CD4-positive, alpha-beta memory T cell (primary cell): Measurements from ENCODE around the gene HHATL. TPM values are rescaled to one million over a fixed set of nuclear protein-coding genes. Genes with fewer than 3 reads are reported as not detected.

Experiments
- CTCF ChIA-PET: fragments of 350-600 bp; sonication (Branson Sonifier 250); formaldehyde crosslinking; loops from one replicate; lab custom pipeline; 2021; ENCODE audit warnings: inconsistent platforms; ENCODE audit not compliant: partially characterized antibody; lab: Charles Lee
- POLR2A ChIA-PET: fragments of 350-600 bp; sonication (Branson Sonifier 250); formaldehyde crosslinking; loops from one replicate; lab custom pipeline; 2021; ENCODE audit not compliant: partially characterized antibody; lab: Charles Lee
- DNase-seq, 5 donors: peaks; one replicate each; pipeline versions ENCODE4 v3.0.0 to v3.0.0-alpha.2; 2020 to 2022; ENCODE audit warnings: mixed read lengths in 1 of 5
- H3K27ac ChIP-seq: one replicate; pipeline ENCODE4 v1.7.0; 2013; ENCODE audit warnings: low read depth, low read length
- H3K27me3 ChIP-seq: 2 replicates; pipeline ENCODE4 v1.7.0; 2013; ENCODE audit warnings: mild to moderate bottlenecking, low read length, moderate library complexity; ENCODE audit not compliant: insufficient read depth
- H3K36me3 ChIP-seq: 2 replicates; pipeline ENCODE4 v1.7.0; 2013; ENCODE audit warnings: mild to moderate bottlenecking, low read length, moderate library complexity; ENCODE audit not compliant: insufficient read depth
- H3K4me1 ChIP-seq: 2 replicates; pipeline ENCODE4 v1.7.0; 2013; ENCODE audit warnings: mild to moderate bottlenecking, low read length, moderate library complexity; ENCODE audit not compliant: insufficient read depth
- H3K4me3 ChIP-seq, 2 donors: one replicate each; pipeline ENCODE4 v1.7.0; 2013; ENCODE audit warnings: low read length in 2 of 2, mild to moderate bottlenecking in 1 of 2
- H3K9me3 ChIP-seq, 2 donors: one replicate each; pipeline ENCODE4 v1.7.0; 2013; ENCODE audit warnings: low read length in 2 of 2, control low read depth in 1 of 2; ENCODE audit not compliant: control insufficient read depth in 1 of 2
- H3K27ac Mint-ChIP-seq, 7 donors: one replicate each; pipeline ENCODE4 v1.8.0; 2020 to 2021; ENCODE audit warnings: mixed read lengths in 7 of 7, mild to moderate bottlenecking in 6 of 7, inconsistent platforms in 3 of 7, moderate library complexity in 3 of 7
- H3K27me3 Mint-ChIP-seq, 2 donors: one replicate each; pipeline ENCODE4 v1.8.0; 2020 to 2021; ENCODE audit warnings: mixed read lengths in 2 of 2
- H3K36me3 Mint-ChIP-seq, 2 donors: one replicate each; pipeline ENCODE4 v1.8.0; 2020 to 2021; ENCODE audit warnings: mixed read lengths in 2 of 2, inconsistent platforms in 1 of 2, mild to moderate bottlenecking in 1 of 2
- H3K4me1 Mint-ChIP-seq, 4 donors: one replicate each; pipeline ENCODE4 v1.8.0; 2020 to 2021; ENCODE audit warnings: mixed read lengths in 4 of 4, mild to moderate bottlenecking in 1 of 4
- H3K4me3 Mint-ChIP-seq, 8 donors: one replicate each; pipeline ENCODE4 v1.8.0; 2020 to 2021; ENCODE audit warnings: mixed read lengths in 8 of 8, mild to moderate bottlenecking in 7 of 8, moderate library complexity in 6 of 8, inconsistent platforms in 3 of 8
- H3K9me3 Mint-ChIP-seq, 8 donors: one replicate each; pipeline ENCODE4 v1.8.0; 2020 to 2021; ENCODE audit warnings: mixed read lengths in 8 of 8, mild to moderate bottlenecking in 5 of 8, inconsistent platforms in 3 of 8, moderate library complexity in 1 of 8
- intact Hi-C: fragments of 100-400 bp; cut with micrococcal nuclease; formaldehyde crosslinking; loops from one replicate; pipeline ENCODE4 v1.15.1; 2023
- polyA plus RNA-seq, 2 donors: library from polyadenylated mRNA; unstranded; fragments of 300-500 nt; fragmentation: Illumina TruSeq; gene quantifications; one replicate each; pipeline ENCODE4 v1.2.3, GENCODE V29; 2021
- total RNA-seq, 2 experiments: library from RNA; stranded (reverse); gene quantifications; one replicate each; pipeline ENCODE4 v1.2.3, GENCODE V29; 2021

The HHATL gene
- total and polyA plus RNA-seq, 4 experiments from 2014 or later: not detected

GRCh38 chr3:42685363-42685881, 17.2 kb downstream of the HHATL start, which contains the start of gene KLHL40:
Gene KLHL40, plus strand, starts transcription at chr3:42685537. Its CDS starts 82 bp downstream, at chr3:42685619.
- peak within 1 kb of the TSS in 1 of 7 donors; percentile 58 for H3K27ac Mint-ChIP-seq
- no peaks in the 10 kb centered on the region for H3K36me3 Mint-ChIP-seq
- H3K27ac ChIP-seq: no peak within 1 kb of the TSS
- no peak within 1 kb of the TSS for H3K4me3 ChIP-seq
- ChIA-PET CTCF (no interaction called here), POLR2A (no interaction called here)
- peaks cover 14 to 24% of the 10 kb centered on the region in 2 donors for H3K27me3 Mint-ChIP-seq
- no peaks in the 10 kb centered on the region for H3K4me1 ChIP-seq
- no peaks in the 10 kb centered on the region for H3K36me3 ChIP-seq
- H3K27me3 ChIP-seq: no peaks in the 10 kb centered on the region
- peaks cover 0 to 2% (median 0%) of the 10 kb centered on the region in 4 donors for H3K4me1 Mint-ChIP-seq
- intact Hi-C loops: no loop called here
- no peaks in the 10 kb centered on the region for H3K9me3 ChIP-seq
- peak within 1 kb of the TSS in 4 of 8 donors; percentile 13 to 66 (median 40) for H3K4me3 Mint-ChIP-seq
- no peak for DNase-seq
- H3K9me3 Mint-ChIP-seq: no peaks in the 10 kb centered on the region

DNA sequence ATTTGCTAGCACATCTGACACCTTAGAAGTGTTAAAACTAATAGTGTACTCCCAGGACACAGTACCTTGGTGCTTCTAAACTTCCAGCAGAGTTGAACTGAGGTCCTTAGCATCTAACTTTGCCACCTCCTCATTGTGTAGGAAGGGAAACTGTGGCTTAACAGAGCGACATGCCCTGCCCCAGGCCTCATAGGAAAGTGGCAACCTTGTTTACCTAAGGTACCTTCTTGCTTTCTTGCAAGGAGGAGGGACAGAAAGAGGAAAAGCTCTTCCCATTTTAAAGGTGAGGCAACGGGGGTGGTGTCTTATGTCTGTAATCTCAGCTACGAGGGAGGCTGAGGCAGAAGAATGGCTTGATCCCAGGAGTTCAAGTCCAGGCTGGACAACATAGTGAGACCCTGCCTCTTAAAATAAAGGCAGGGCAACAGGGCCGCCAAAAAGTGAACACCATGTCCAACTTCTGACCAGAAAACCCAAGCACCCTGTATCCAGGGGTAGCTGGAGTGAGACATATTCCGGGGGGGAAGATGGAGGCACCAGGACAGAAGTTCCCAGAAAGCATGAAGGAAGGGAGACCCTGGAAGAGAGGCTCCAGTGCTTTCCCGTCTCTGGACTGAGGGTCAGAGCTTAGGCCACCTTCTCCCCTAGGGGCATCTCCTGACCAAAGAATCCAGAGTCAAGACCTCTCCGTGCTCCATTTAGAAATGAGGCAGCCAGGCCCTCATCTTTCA, 17.8 kb downstream of the HHATL start:
- intact Hi-C loops: no loop called here
- CTCF ChIA-PET: interaction anchor here (0.6 kb wide), 1 partner anchor 990 kb away, joined by 4 read pairs; no protein-coding TSS in a partner anchor
- H3K36me3 ChIP-seq: no peaks in the 10 kb centered on the region

DNA sequence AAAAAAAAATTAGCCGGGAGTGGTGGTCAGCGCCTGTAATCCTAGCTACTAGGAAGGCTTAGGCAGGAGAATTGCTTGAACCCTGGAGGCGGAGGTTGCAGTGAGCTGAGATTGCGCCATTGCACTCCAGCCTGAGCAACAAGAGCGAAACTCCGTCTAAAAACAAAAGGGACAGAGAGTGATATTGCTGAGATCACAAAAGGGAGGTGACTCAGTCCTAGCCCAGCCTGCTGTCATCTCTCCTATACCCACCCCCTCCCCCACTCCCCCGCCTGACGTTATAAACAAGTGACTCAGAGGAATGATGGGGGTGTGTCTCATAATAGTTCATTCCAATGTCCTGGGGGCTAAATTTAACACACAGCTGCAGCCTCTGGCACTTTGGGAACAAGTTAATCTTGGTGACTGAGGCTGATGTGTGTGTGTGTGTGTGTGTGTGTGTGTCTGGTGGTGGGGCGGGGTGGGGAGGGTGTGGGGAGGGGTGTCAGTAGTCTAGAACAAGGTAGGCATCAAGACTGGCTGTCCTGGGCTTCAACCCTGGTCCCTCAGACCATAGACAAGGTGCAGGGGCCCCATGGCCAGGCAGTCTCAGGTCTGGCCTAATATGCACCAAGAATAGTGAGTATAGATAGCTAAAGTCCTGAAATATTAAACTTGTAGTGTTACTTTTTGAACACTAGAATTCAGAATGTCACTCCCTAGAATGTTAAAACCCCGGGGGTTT, 18.6 kb downstream of the HHATL start:
- peaks cover 0 to 2% (median 0%) of the 10 kb centered on the region in 4 donors for H3K4me1 Mint-ChIP-seq
- peaks cover 0 to 3% of the 10 kb centered on the region in 2 donors for H3K36me3 Mint-ChIP-seq
- Histone ChIP-seq H3K27me3 (no peaks in the 10 kb centered on the region), H3K27ac (no peak overlapping the region), H3K36me3 (no peaks in the 10 kb centered on the region), H3K4me1 (no peaks in the 10 kb centered on the region), H3K4me3 (no peak overlapping the region), H3K9me3 (no peaks in the 10 kb centered on the region)
- ChIA-PET CTCF (interaction anchor here (0.6 kb wide), 1 partner anchor 991 kb away, joined by 4 read pairs; no protein-coding TSS in a partner anchor), POLR2A (no interaction called here)
- DNase-seq: no peak
- H3K4me3 Mint-ChIP-seq: no peak overlapping the region
- H3K27ac Mint-ChIP-seq: peak overlapping the region in 1 of 7 donors; percentile 58
- peaks cover 15 to 26% of the 10 kb centered on the region in 2 donors for H3K27me3 Mint-ChIP-seq
- H3K9me3 Mint-ChIP-seq: peaks cover 0 to 1% (median 0%) of the 10 kb centered on the region in 8 donors
- intact Hi-C loops: no loop called here

More for the DNA sequence above, 17.8 kb downstream of the HHATL start:
- peaks cover 0 to 2% (median 0%) of the 10 kb centered on the region in 4 donors for H3K4me1 Mint-ChIP-seq
- no peaks in the 10 kb centered on the region for H3K9me3 Mint-ChIP-seq
- no peak overlapping the region for H3K4me3 ChIP-seq
- DNase-seq: no peak
- H3K27ac Mint-ChIP-seq: no peak overlapping the region
- H3K27me3 Mint-ChIP-seq: peaks cover 14 to 26% of the 10 kb centered on the region in 2 donors
- POLR2A ChIA-PET: no interaction called here
- no peak overlapping the region for H3K4me3 Mint-ChIP-seq
- H3K4me1 ChIP-seq: no peaks in the 10 kb centered on the region
- peaks cover 0 to 3% of the 10 kb centered on the region in 2 donors for H3K36me3 Mint-ChIP-seq
- no peak overlapping the region for H3K27ac ChIP-seq
- no peaks in the 10 kb centered on the region for H3K27me3 ChIP-seq
- no peaks in the 10 kb centered on the region for H3K9me3 ChIP-seq

DNA sequence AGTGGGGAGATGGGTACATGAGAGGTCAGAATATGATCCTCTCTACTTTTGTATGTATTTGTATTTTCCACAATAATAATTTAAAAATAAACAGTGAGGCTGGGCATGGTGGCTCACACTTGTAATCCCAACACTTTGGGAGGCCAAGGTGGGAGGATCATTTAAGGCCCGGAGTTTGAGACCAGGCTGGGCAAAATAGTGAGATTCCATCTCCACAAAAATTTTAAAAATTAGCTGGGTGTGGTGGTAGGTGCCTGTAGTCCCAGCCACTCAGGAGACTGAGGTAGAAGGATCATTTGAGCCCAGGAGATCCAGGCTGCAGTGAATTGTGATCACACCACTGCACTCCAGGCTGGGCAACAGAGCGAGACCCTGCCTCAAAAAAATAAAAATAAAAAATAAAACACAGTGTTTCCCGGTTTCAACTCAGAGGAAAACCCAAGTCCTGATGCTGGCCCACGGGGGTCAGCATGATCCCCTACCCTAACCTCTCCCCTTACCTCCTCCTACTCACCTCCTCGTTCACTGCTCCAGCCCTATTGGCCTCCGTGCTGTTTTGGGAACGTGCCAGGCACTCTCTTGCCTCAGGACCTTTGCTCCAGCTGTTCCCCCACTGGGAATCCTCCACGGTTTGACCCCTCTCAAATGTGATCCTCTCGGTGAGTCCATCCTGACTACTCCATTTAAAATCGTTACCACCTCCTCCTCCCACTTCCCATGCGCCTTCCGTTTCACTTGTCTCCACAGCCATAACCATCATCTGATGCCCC, 20.1 kb downstream of the HHATL start:
- Histone ChIP-seq H3K27me3 (no peaks in the 10 kb centered on the region), H3K4me3 (no peak overlapping the region), H3K4me1 (no peaks in the 10 kb centered on the region), H3K9me3 (no peaks in the 10 kb centered on the region), H3K36me3 (no peaks in the 10 kb centered on the region), H3K27ac (no peak overlapping the region)
- H3K36me3 Mint-ChIP-seq: peaks cover 0 to 3% of the 10 kb centered on the region in 2 donors
- CTCF ChIA-PET: no interaction called here
- no peak overlapping the region for H3K27ac Mint-ChIP-seq
- POLR2A ChIA-PET: no interaction called here
- no peak for DNase-seq
- intact Hi-C loops: no loop called here
- H3K27me3 Mint-ChIP-seq: peaks cover 17 to 28% of the 10 kb centered on the region in 2 donors
- H3K9me3 Mint-ChIP-seq: peaks cover 3 to 16% (median 8%) of the 10 kb centered on the region in 8 donors
- peaks cover 0 to 2% (median 0%) of the 10 kb centered on the region in 4 donors for H3K4me1 Mint-ChIP-seq
- no peak overlapping the region for H3K4me3 Mint-ChIP-seq

DNA sequence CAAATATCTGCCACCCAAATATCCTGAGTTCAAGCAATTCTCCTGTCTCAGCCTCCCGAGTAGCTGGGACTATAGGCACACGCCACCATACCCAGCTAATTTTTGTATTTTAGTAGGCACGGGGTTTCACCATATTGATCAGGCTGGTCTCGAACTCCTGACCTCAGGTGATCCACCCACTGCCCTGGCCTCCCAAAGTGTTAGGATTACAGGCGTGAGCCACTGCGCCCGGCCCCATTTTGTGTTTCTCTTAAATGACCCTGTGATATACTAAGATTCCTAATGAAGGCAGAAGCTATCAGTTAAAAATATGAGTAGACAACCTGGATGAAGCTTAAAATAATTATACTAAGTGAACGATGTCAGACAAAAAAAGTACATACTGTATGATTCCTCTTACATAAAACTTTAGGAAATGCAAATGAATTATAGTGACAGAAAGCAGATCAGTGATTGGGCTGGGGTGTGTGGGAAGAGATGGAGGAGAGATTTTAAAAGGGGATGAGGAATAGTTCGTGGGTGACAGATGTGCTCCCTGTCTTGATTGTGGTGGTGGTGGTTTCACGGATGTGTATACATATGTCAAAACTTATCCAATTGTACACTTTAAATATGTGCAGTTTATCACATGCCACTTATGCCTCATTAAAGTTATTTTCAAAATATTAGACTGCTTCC, 21.1 kb downstream of the HHATL start:
- ChIA-PET POLR2A (no interaction called here), CTCF (no interaction called here)
- no peaks in the 10 kb centered on the region for H3K36me3 ChIP-seq
- Mint-ChIP-seq H3K4me1 (peaks cover 0 to 2% (median 0%) of the 10 kb centered on the region in 4 donors), H3K9me3 (peaks cover 3 to 26% (median 12%) of the 10 kb centered on the region in 8 donors), H3K36me3 (peaks cover 0 to 3% of the 10 kb centered on the region in 2 donors), H3K27me3 (peaks cover 19 to 21% of the 10 kb centered on the region in 2 donors), H3K4me3 (no peak overlapping the region), H3K27ac (no peak overlapping the region)
- H3K27ac ChIP-seq: no peak overlapping the region
- no peaks in the 10 kb centered on the region for H3K4me1 ChIP-seq
- no peak overlapping the region for H3K4me3 ChIP-seq
- no peak for DNase-seq
- H3K9me3 ChIP-seq: no peaks in the 10 kb centered on the region
- intact Hi-C loops: no loop called here
- no peaks in the 10 kb centered on the region for H3K27me3 ChIP-seq

DNA sequence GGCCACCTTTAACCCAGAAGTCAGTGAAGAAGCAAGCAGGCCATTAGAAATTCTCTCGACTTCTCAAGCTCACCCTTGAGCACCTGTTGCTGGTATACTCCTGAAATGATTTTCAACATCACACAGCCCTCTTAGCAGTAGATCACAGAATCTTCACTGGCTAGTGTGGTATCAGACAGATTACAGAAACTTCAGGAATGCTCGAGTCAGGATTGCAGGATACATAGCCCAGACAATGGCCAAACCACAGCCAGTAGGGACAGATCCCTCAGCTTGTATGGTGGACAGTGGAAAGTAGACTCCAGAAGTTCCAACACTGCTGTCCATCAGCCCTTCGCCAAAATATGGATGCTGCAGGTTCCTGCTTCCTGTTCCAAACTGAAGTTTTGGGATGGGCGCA, 21.8 kb downstream of the HHATL start:
- DNase-seq: no peak
- H3K4me3 Mint-ChIP-seq: no peak overlapping the region
- POLR2A ChIA-PET: no interaction called here

More for the DNA sequence above, 21.8 kb downstream of the HHATL start:
- CTCF ChIA-PET: no interaction called here
- Mint-ChIP-seq H3K9me3 (peaks cover 3 to 33% (median 16%) of the 10 kb centered on the region in 8 donors), H3K27me3 (peaks cover 19 to 20% of the 10 kb centered on the region in 2 donors), H3K4me1 (peaks cover 0 to under 1% (median 0%) of the 10 kb centered on the region in 4 donors), H3K27ac (no peak overlapping the region), H3K36me3 (peaks cover 0 to 3% of the 10 kb centered on the region in 2 donors)
- Histone ChIP-seq H3K36me3 (no peaks in the 10 kb centered on the region), H3K27ac (no peak overlapping the region), H3K4me3 (no peak overlapping the region), H3K27me3 (no peaks in the 10 kb centered on the region), H3K4me1 (no peaks in the 10 kb centered on the region), H3K9me3 (no peaks in the 10 kb centered on the region)
- intact Hi-C loops: no loop called here
